Endothelial cell of umbilical vein (primary cell): Measurements from ENCODE around the gene ENAH. TPM values are rescaled to one million over a fixed set of nuclear protein-coding genes. Genes with fewer than 3 reads are reported as not detected.

Experiments used
- BruUV-seq: library from RNA; stranded (reverse); fragments of 400-500 nt; replicated peaks from 2 replicates; lab custom pipeline; 2021; lab: Mats Ljungman, UMichigan
- CTCF ChIA-PET: fragments of 300-600, 350-600 bp; sonication (Branson Sonifier 250); formaldehyde crosslinking; loops from one replicate; lab custom pipeline; 2021; ENCODE audit warnings: antibody characterized with exemption, inconsistent platforms; lab: Charles Lee
- POLR2A ChIA-PET: fragments of 300-600, 350-600 bp; sonication (Branson Sonifier 250); formaldehyde crosslinking; loops from one replicate; lab custom pipeline; 2021; ENCODE audit warnings: antibody characterized with exemption, inconsistent platforms; lab: Charles Lee
- DNase-seq: peaks from one replicate; pipeline ENCODE4 v3.0.0-alpha.2; 2011; ENCODE audit warnings: low read depth, low spot score
- FAIRE-seq: peaks from 2 replicates; lab custom pipeline; 2011; peaks lifted over from hg19 to GRCh38; lab: Jason Lieb, UNC
- H2AFZ ChIP-seq: 2 replicates; pipeline ENCODE4 v1.6.0; 2012; ENCODE audit warnings: low read depth, low read length, control low read depth, inconsistent platforms
- H3K27ac ChIP-seq: 2 replicates; pipeline ENCODE4 v1.5.1; 2011; ENCODE audit warnings: low read depth, mild to moderate bottlenecking, control low read depth, low read length, moderate library complexity; ENCODE audit not compliant: insufficient read depth
- H3K27me3 ChIP-seq, 2 experiments: 2 replicates each; pipeline versions ENCODE4 v1.6.0 to v1.6.1; 2011; ENCODE audit warnings: low read length in 2 of 2, mixed read lengths in 1 of 2; ENCODE audit not compliant: control insufficient read depth in 2 of 2, insufficient read depth in 2 of 2
- H3K36me3 ChIP-seq, 2 experiments: 2 replicates in 1 of 2; 3 replicates in 1 of 2; pipeline ENCODE4 v1.5.1; 2011; ENCODE audit warnings: low read length in 2 of 2, mild to moderate bottlenecking in 1 of 2, moderate library complexity in 1 of 2; ENCODE audit not compliant: control insufficient read depth in 2 of 2, insufficient read depth in 2 of 2; ENCODE audit errors: extremely low read depth in 1 of 2
- H3K4me1 ChIP-seq: 3 replicates; pipeline ENCODE4 v1.5.1; 2011; ENCODE audit warnings: mild to moderate bottlenecking, low read length; ENCODE audit not compliant: control insufficient read depth, insufficient read depth; ENCODE audit errors: extremely low read depth
- H3K4me2 ChIP-seq: 2 replicates; pipeline ENCODE4 v1.6.1; 2011; ENCODE audit warnings: low read length, control low read depth, mixed read lengths; ENCODE audit not compliant: insufficient read depth
- H3K4me3 ChIP-seq, 3 experiments: fragments of 200-600 bp in 1 of 3; sonication (generic), shearing (Covaris generic) in 1 of 3; replicated peaks in 1 of 3; 2 replicates each; pipeline ENCODE4 v1.5.1; 2011 to 2016; ENCODE audit warnings: control low read depth in 3 of 3, low read length in 3 of 3, mild to moderate bottlenecking in 2 of 3, inconsistent platforms in 1 of 3, low read depth in 1 of 3, moderate library complexity in 1 of 3; ENCODE audit not compliant: insufficient read depth in 1 of 3
- H3K79me2 ChIP-seq: 2 replicates; pipeline ENCODE4 v1.6.0; 2012; ENCODE audit warnings: low read length, inconsistent platforms; ENCODE audit not compliant: control insufficient read depth, insufficient read depth
- H3K9ac ChIP-seq: replicated peaks from 2 replicates; pipeline ENCODE3; 2011; ENCODE audit warnings: low read length, control low read depth; ENCODE audit not compliant: insufficient read depth; ENCODE audit errors: extremely low read depth
- H3K9me1 ChIP-seq: replicated peaks from 3 replicates; pipeline ENCODE4 v1.6.0; 2011; ENCODE audit warnings: mild to moderate bottlenecking, low read length; ENCODE audit not compliant: control insufficient read depth, insufficient read depth; ENCODE audit errors: extremely low read depth
- H3K9me3 ChIP-seq: replicated peaks from 2 replicates; pipeline ENCODE4 v1.5.1; 2012; ENCODE audit warnings: low read length, inconsistent platforms; ENCODE audit not compliant: control insufficient read depth, insufficient read depth
- H4K20me1 ChIP-seq: replicated peaks from 2 replicates; pipeline ENCODE3; 2011; ENCODE audit warnings: mild to moderate bottlenecking, low read length; ENCODE audit not compliant: control insufficient read depth, insufficient read depth; ENCODE audit errors: extremely low read depth
- EZH2 ChIP-seq: IDR thresholded peaks from 2 replicates; pipeline ENCODE4 v1.6.1; 2012; ENCODE audit warnings: borderline replicate concordance, low read depth, mild to moderate bottlenecking, moderate library complexity, low read length, inconsistent platforms; ENCODE audit not compliant: severe bottlenecking
- FOS ChIP-seq: IDR thresholded peaks from 2 replicates; pipeline ENCODE4 v1.6.1; 2011; ENCODE audit warnings: mild to moderate bottlenecking, low read length, moderate library complexity, borderline replicate concordance; ENCODE audit not compliant: insufficient read depth
- GATA2 ChIP-seq: IDR thresholded peaks from 2 replicates; pipeline ENCODE4 v1.7.0; 2011; ENCODE audit warnings: low read depth, mild to moderate bottlenecking, moderate library complexity, mixed read lengths, low read length; ENCODE audit not compliant: insufficient read length, insufficient read depth
- JUN ChIP-seq: IDR thresholded peaks from 2 replicates; pipeline ENCODE4 v1.6.1; 2011; ENCODE audit warnings: borderline replicate concordance, low read depth; ENCODE audit not compliant: insufficient read length, insufficient read depth
- MYC ChIP-seq: IDR thresholded peaks from one replicate; pipeline ENCODE4 v1.6.1; 2011; ENCODE audit warnings: mild to moderate bottlenecking, low read depth, low read length
- POLR2A ChIP-seq: IDR thresholded peaks from 2 replicates; pipeline ENCODE4 v1.6.1; 2012; ENCODE audit warnings: low read depth, mild to moderate bottlenecking, control low read depth, low read length
- POLR2AphosphoS5 ChIP-seq: IDR thresholded peaks from 2 replicates; pipeline ENCODE4 v1.6.1; 2012; ENCODE audit warnings: low read depth, mild to moderate bottlenecking, control low read depth, low read length, moderate library complexity; ENCODE audit not compliant: insufficient read depth
- dilution Hi-C: fragments of 300-500 bp; cut with MboI; formaldehyde crosslinking; loops from one replicate; pipeline ENCODE4 v1.15.0; 2019; ENCODE audit warnings: low sequenced_read_pairs; ENCODE audit not compliant: extremely low pct_ligation_motif_present
- intact Hi-C: fragments of 100-400 bp; cut with micrococcal nuclease; formaldehyde crosslinking; loops from one replicate; pipeline ENCODE4 v1.10.0; 2022
- polyA plus RNA-seq, 4 experiments: library from polyadenylated mRNA; depleted of rRNA in 3 of 4; stranded (reverse) in 3 of 4; unstranded in 1 of 4; fragments of >200 nt; gene quantifications; 2 replicates each; pipeline versions ENCODE4 v1.2.1 to v1.2.3, GENCODE V29; 2011 to 2012; ENCODE audit warnings: missing spikeins in 1 of 4
- total RNA-seq: library from RNA; stranded (reverse); gene quantifications from 2 replicates; pipeline ENCODE4 v1.2.3, GENCODE V29; 2021
- TF ChIP-seq, protein P1 (sequence below): IDR thresholded peaks from 2 replicates; pipeline ENCODE4 v1.6.1; 2011; ENCODE audit not compliant: insufficient read depth, insufficient read length
- TF ChIP-seq, protein P2 (sequence below), 2 donors: IDR thresholded peaks; 1 replicate in 1 of 2; 2 replicates in 1 of 2; pipeline ENCODE4 v1.5.1; 2011; ENCODE audit warnings: low read length in 2 of 2, mild to moderate bottlenecking in 2 of 2, moderate library complexity in 2 of 2, control low read depth in 1 of 2, inconsistent platforms in 1 of 2, low read depth in 1 of 2; ENCODE audit not compliant: insufficient read depth in 1 of 2; ENCODE audit errors: extremely low read depth in 1 of 2

Gene ENAH
- total and polyA plus RNA-seq, 2 donors (not counting 3 experiments of a cell fraction or from before 2014, with no cell fraction given) = 19.9 to 95.6 TPM

DNA sequence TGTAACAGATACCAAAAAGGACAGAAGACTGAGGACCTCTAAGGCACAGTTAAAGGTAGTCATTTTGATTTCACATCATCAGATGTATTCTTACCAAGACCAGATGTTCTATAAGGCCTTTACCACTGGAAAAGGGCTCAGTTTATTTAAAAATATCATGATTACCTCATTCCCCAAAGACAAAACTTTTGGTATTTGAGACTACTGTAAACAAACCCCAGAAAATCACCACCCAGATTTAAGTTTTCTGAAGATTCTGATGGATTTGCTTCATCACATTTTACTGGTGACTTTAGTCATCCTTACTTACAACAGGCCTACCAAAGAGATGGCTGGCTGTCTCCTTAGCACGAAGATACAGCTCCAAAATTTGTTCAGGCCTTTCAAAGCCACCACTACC is 8.3 kb downstream of the ENAH start:
- TF ChIP-seq MYC (no peak), FOS (no peak), POLR2A (no peak), EZH2 (no peak), JUN (no peak), POLR2AphosphoS5 (no peak), GATA2 (no peak)
- TF ChIP-seq, protein P1, sequence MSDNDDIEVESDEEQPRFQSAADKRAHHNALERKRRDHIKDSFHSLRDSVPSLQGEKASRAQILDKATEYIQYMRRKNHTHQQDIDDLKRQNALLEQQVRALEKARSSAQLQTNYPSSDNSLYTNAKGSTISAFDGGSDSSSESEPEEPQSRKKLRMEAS = no peak
- TF ChIP-seq, protein P2, sequence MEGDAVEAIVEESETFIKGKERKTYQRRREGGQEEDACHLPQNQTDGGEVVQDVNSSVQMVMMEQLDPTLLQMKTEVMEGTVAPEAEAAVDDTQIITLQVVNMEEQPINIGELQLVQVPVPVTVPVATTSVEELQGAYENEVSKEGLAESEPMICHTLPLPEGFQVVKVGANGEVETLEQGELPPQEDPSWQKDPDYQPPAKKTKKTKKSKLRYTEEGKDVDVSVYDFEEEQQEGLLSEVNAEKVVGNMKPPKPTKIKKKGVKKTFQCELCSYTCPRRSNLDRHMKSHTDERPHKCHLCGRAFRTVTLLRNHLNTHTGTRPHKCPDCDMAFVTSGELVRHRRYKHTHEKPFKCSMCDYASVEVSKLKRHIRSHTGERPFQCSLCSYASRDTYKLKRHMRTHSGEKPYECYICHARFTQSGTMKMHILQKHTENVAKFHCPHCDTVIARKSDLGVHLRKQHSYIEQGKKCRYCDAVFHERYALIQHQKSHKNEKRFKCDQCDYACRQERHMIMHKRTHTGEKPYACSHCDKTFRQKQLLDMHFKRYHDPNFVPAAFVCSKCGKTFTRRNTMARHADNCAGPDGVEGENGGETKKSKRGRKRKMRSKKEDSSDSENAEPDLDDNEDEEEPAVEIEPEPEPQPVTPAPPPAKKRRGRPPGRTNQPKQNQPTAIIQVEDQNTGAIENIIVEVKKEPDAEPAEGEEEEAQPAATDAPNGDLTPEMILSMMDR (IDR thresholded peaks at IDR 0.05; ENCODE audit: extremely low read depth in 1 of 2, insufficient read depth in 1 of 2, low read depth in 1 of 2, low read length in 2 of 2) = no peak
- FAIRE-seq (no peak), DNase-seq (no peak)
- Histone ChIP-seq H2AFZ (no peak overlapping the region), H3K27me3 (no peaks in the 10 kb centered on the region), H3K4me1 (no peaks in the 10 kb centered on the region), H3K4me2 (no peak overlapping the region), H3K79me2 (peaks cover 74% of the 10 kb centered on the region), H3K27ac (no peak overlapping the region), H3K36me3 (no peaks in the 10 kb centered on the region), H3K9me3 (no peaks in the 10 kb centered on the region), H3K9me1 (no peaks in the 10 kb centered on the region), H4K20me1 (no peaks in the 10 kb centered on the region), H3K4me3 (no peak overlapping the region), H3K9ac (no peak overlapping the region)
- CTCF ChIA-PET = no interaction called here
- POLR2A ChIA-PET = interaction anchor here (0.6 kb wide), 1 partner anchor 11 kb away, joined by 3 read pairs; no protein-coding TSS in a partner anchor
- intact Hi-C loops = no loop called here
- dilution Hi-C loops = no loop called here
- no TSS peak for BruUV-seq
